MM.1S (cell line): ENCODE measurements around the gene SPR.

Source experiments
- DNase-seq: peaks from one replicate; pipeline ENCODE4 v3.0.0-alpha.2; 2015
- H2AFZ ChIP-seq: fragments of 300-600 bp; sonication (generic); 2 replicates; pipeline ENCODE4 v1.6.0; 2016; ENCODE audit warnings: antibody characterized with exemption, low read length
- H3F3A ChIP-seq: fragments of 300-600 bp; sonication (generic); 2 replicates; pipeline ENCODE4 v1.6.1; 2016; ENCODE audit warnings: mild to moderate bottlenecking, antibody characterized with exemption, low read length, moderate library complexity, mixed read lengths; ENCODE audit not compliant: insufficient read depth
- H3K27ac ChIP-seq: fragments of 300-600 bp; sonication (generic); 2 replicates; pipeline ENCODE4 v1.5.1; 2016; ENCODE audit warnings: mild to moderate bottlenecking, low read length
- H3K27me3 ChIP-seq: fragments of 300-600 bp; sonication (generic); replicated peaks from 2 replicates; pipeline ENCODE4 v1.6.0; 2016; ENCODE audit warnings: low read length; ENCODE audit not compliant: insufficient read depth
- H3K36me3 ChIP-seq: fragments of 300-600 bp; sonication (generic); replicated peaks from 2 replicates; pipeline ENCODE4 v1.6.1; 2016; ENCODE audit warnings: mild to moderate bottlenecking, low read length, mixed read lengths; ENCODE audit not compliant: insufficient read depth
- H3K4me1 ChIP-seq: fragments of 300-600 bp; sonication (generic); 2 replicates; pipeline ENCODE4 v1.6.1; 2016; ENCODE audit warnings: low read length, mixed read lengths
- H3K4me2 ChIP-seq: fragments of 300-600 bp; sonication (generic); 2 replicates; pipeline ENCODE4 v1.6.0; 2016; ENCODE audit warnings: low read depth, low read length
- H3K4me3 ChIP-seq: fragments of 300-600 bp; sonication (generic); 2 replicates; pipeline ENCODE4 v1.5.1; 2016; ENCODE audit warnings: low read length, mixed read lengths
- H3K79me2 ChIP-seq: fragments of 300-600 bp; sonication (generic); 2 replicates; pipeline ENCODE4 v1.6.1; 2016; ENCODE audit warnings: mixed run types, low read length, mixed read lengths
- H3K9ac ChIP-seq: fragments of 300-600 bp; sonication (generic); 2 replicates; pipeline ENCODE4 v1.6.1; 2016; ENCODE audit warnings: low read length, mixed read lengths
- H3K9me2 ChIP-seq: fragments of 300-600 bp; sonication (generic); replicated peaks from 2 replicates; pipeline ENCODE4 v1.6.1; 2016; ENCODE audit warnings: mild to moderate bottlenecking, low read length, mixed read lengths; ENCODE audit not compliant: insufficient read depth
- H3K9me3 ChIP-seq: fragments of 300-600 bp; sonication (generic); replicated peaks from 2 replicates; pipeline ENCODE4 v1.6.1; 2016; ENCODE audit warnings: mild to moderate bottlenecking, low read length, mixed read lengths; ENCODE audit not compliant: insufficient read depth
- H4K20me1 ChIP-seq: fragments of 300-600 bp; sonication (generic); 2 replicates; pipeline ENCODE4 v1.6.1; 2016; ENCODE audit warnings: mild to moderate bottlenecking, low read length, moderate library complexity, mixed read lengths; ENCODE audit not compliant: insufficient read depth
- EZH2 ChIP-seq: fragments of 300-600 bp; sonication (generic); optimal IDR thresholded peaks from 2 replicates; pipeline ENCODE3; 2017; ENCODE audit warnings: low read depth, mild to moderate bottlenecking, antibody characterized with exemption, low read length, mixed read lengths
- EZH2phosphoT487 ChIP-seq: fragments of 300-600 bp; sonication (generic); IDR thresholded peaks from 2 replicates; pipeline ENCODE4 v1.6.1; 2018; ENCODE audit warnings: antibody characterized with exemption, low read length
- TF ChIP-seq, protein P1 (sequence below): fragments of 300-600 bp; sonication (generic); IDR thresholded peaks from 2 replicates; pipeline ENCODE4 v1.5.1; 2016; ENCODE audit warnings: antibody characterized with exemption, low read length, mixed read lengths

Gene SPR

DNA sequence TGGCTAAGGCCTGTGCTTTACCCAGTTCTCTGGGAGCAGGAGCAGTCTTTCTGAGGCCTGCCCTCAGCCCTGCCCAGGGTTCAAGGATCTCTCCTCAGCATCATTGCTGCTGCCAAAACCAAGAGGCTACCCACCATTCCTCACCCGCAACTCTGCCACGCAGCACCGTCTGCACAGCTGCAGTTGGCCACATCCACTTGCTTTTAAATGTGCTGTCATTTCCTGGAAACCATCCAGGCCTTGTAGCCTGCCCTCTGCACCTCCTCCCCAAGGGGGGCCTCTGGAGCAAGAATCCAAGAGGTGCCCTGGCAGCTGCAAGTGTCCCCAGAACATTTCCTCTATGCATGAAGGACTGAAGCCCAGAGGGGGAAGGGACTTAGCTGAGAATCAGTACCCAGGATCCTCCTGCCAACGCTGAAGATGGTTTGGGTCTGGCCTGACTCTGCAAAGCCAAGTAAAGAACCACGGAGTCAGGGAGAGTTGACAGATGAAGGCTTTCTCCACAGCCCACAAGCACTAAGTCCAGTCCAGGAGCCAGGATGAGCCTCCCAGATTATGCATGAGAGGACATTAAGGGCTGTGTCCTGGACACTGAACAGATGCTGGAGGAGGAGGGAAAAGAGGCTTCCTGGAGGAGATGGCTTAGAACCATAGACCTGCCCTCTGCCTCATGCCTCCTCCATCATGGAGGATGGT is 45.0 kb downstream of the SPR start:
- no peak for TF ChIP-seq EZH2phosphoT487
- no peak for TF ChIP-seq EZH2
- TF ChIP-seq, protein P1, sequence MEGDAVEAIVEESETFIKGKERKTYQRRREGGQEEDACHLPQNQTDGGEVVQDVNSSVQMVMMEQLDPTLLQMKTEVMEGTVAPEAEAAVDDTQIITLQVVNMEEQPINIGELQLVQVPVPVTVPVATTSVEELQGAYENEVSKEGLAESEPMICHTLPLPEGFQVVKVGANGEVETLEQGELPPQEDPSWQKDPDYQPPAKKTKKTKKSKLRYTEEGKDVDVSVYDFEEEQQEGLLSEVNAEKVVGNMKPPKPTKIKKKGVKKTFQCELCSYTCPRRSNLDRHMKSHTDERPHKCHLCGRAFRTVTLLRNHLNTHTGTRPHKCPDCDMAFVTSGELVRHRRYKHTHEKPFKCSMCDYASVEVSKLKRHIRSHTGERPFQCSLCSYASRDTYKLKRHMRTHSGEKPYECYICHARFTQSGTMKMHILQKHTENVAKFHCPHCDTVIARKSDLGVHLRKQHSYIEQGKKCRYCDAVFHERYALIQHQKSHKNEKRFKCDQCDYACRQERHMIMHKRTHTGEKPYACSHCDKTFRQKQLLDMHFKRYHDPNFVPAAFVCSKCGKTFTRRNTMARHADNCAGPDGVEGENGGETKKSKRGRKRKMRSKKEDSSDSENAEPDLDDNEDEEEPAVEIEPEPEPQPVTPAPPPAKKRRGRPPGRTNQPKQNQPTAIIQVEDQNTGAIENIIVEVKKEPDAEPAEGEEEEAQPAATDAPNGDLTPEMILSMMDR: no peak
- Histone ChIP-seq H3K4me3 (no peak overlapping the region), H3F3A (no peaks in the 10 kb centered on the region), H2AFZ (no peak overlapping the region), H3K27me3 (peaks cover 2% of the 10 kb centered on the region; the same call in 1 of the 2 replicates), H3K36me3 (no peaks in the 10 kb centered on the region), H3K4me2 (no peak overlapping the region), H3K9ac (no peak overlapping the region), H3K9me2 (no peaks in the 10 kb centered on the region), H3K4me1 (no peaks in the 10 kb centered on the region), H3K79me2 (no peaks in the 10 kb centered on the region), H3K9me3 (no peaks in the 10 kb centered on the region), H3K27ac (no peak overlapping the region), H4K20me1 (no peaks in the 10 kb centered on the region)
- no peak for DNase-seq

DNA sequence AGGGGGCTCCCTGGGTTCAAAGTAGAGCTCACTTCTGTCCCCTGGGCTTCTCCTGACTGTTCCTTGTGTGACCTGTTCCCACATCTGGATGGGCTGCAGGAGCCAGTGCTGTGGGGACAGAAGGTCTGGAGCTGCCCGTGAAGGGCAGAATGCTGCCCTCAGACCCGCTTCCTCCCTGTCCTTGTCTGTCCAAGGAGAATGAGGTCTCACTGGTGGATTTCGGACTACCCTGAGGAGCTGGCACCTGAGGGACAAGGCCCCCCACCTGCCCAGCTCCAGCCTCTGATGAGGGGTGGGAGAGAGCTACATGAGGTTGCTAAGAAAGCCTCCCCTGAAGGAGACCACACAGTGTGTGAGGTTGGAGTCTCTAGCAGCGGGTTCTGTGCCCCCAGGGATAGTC is 45.6 kb downstream of the SPR start:
- Histone ChIP-seq H3K36me3 (no peaks in the 10 kb centered on the region), H3K79me2 (no peaks in the 10 kb centered on the region), H3K27ac (no peak overlapping the region), H3K4me1 (no peaks in the 10 kb centered on the region), H3K9me2 (no peaks in the 10 kb centered on the region), H3K4me2 (no peak overlapping the region), H3K9ac (no peak overlapping the region), H2AFZ (no peak overlapping the region), H3K27me3 (no peaks in the 10 kb centered on the region), H4K20me1 (no peaks in the 10 kb centered on the region), H3K4me3 (no peak overlapping the region), H3F3A (no peaks in the 10 kb centered on the region), H3K9me3 (no peaks in the 10 kb centered on the region)
- no peak for TF ChIP-seq EZH2phosphoT487
- TF ChIP-seq, protein P1: no peak
- DNase-seq: no peak

DNA sequence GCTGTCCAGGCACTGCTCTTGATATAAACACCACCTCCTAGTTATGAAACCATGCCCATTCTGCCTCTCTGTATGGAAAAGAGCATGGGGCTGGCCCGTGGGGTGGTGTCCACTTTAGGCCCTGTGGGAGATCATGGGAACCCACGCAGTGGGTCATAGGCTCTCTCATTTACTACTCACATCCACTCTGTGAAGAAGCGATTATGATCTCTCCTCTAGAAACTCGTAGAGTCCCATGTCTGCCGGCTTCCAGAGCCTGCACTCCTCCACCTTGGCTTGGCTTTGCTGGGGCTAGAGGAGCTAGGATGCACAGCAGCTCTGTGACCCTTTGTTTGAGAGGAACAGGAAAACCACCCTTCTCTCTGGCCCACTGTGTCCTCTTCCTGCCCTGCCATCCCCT is 46.0 kb downstream of the SPR start:
- TF ChIP-seq, protein P1: no peak
- TF ChIP-seq EZH2phosphoT487: no peak
- no peak for TF ChIP-seq EZH2
- Histone ChIP-seq H3K27ac (no peak overlapping the region), H3K36me3 (no peaks in the 10 kb centered on the region), H3K9me3 (no peaks in the 10 kb centered on the region), H2AFZ (no peak overlapping the region), H4K20me1 (no peaks in the 10 kb centered on the region), H3K4me1 (no peaks in the 10 kb centered on the region), H3K9me2 (no peaks in the 10 kb centered on the region), H3F3A (no peaks in the 10 kb centered on the region), H3K27me3 (no peaks in the 10 kb centered on the region), H3K79me2 (no peaks in the 10 kb centered on the region), H3K9ac (no peak overlapping the region), H3K4me3 (no peak overlapping the region), H3K4me2 (no peak overlapping the region)
- no peak for DNase-seq
